Trophoblast cell (in vitro differentiated cells and primary cell): Measurements from ENCODE around the gene PTPRM.

Experiments
- DNase-seq, 2 donors: peaks; one replicate each; pipeline ENCODE4 v3.0.0-alpha.2; 2016
- H2AFZ ChIP-seq: 2 replicates; pipeline ENCODE4 v1.6.1; 2013; ENCODE audit warnings: low read length, moderate library complexity, mild to moderate bottlenecking; ENCODE audit not compliant: insufficient read depth, poor library complexity
- H2AK5ac ChIP-seq: 2 replicates; pipeline ENCODE4 v1.6.1; 2013; ENCODE audit warnings: mild to moderate bottlenecking, low read length
- H2BK120ac ChIP-seq: 2 replicates; pipeline ENCODE4 v1.6.1; 2013; ENCODE audit warnings: low read length, mild to moderate bottlenecking, moderate library complexity; ENCODE audit not compliant: insufficient read depth, poor library complexity
- H2BK12ac ChIP-seq: 2 replicates; pipeline ENCODE4 v1.6.1; 2013; ENCODE audit warnings: mild to moderate bottlenecking, low read length, moderate library complexity
- H2BK5ac ChIP-seq: 2 replicates; pipeline ENCODE4 v1.6.1; 2013; ENCODE audit warnings: low read length, low read depth, moderate library complexity, mild to moderate bottlenecking; ENCODE audit not compliant: poor library complexity
- H3K14ac ChIP-seq: 2 replicates; pipeline ENCODE4 v1.6.1; 2013; ENCODE audit warnings: mild to moderate bottlenecking, low read length
- H3K18ac ChIP-seq: 2 replicates; pipeline ENCODE4 v1.6.1; 2013; ENCODE audit warnings: mild to moderate bottlenecking, low read length
- H3K23ac ChIP-seq: 2 replicates; pipeline ENCODE4 v1.6.1; 2013; ENCODE audit warnings: low read length
- H3K27ac ChIP-seq: 2 replicates; pipeline ENCODE4 v1.5.1; 2013; ENCODE audit warnings: low read depth, mild to moderate bottlenecking, inconsistent platforms, low read length, moderate library complexity
- H3K27me3 ChIP-seq: 2 replicates; pipeline ENCODE4 v1.6.1; 2013; ENCODE audit warnings: inconsistent platforms, mild to moderate bottlenecking, low read length, moderate library complexity; ENCODE audit not compliant: insufficient read depth
- H3K36me3 ChIP-seq, 2 experiments: 1 replicate in 1 of 2; 2 replicates in 1 of 2; pipeline ENCODE4 v1.6.1; 2013; ENCODE audit warnings: low read length in 2 of 2, mild to moderate bottlenecking in 2 of 2, moderate library complexity in 1 of 2; ENCODE audit not compliant: insufficient read depth in 2 of 2, control insufficient read depth in 1 of 2
- H3K4ac ChIP-seq: 2 replicates; pipeline ENCODE4 v1.6.1; 2013; ENCODE audit warnings: low read depth, mild to moderate bottlenecking, low read length, moderate library complexity
- H3K4me1 ChIP-seq, 2 experiments: 1 replicate in 1 of 2; 2 replicates in 1 of 2; pipeline ENCODE4 v1.6.1; 2013; ENCODE audit warnings: low read length in 2 of 2, mild to moderate bottlenecking in 2 of 2, moderate library complexity in 1 of 2; ENCODE audit not compliant: insufficient read depth in 2 of 2, control insufficient read depth in 1 of 2
- H3K4me2 ChIP-seq: 2 replicates; pipeline ENCODE4 v1.6.1; 2013; ENCODE audit warnings: inconsistent platforms, mild to moderate bottlenecking, low read length, moderate library complexity
- H3K4me3 ChIP-seq: 2 replicates; pipeline ENCODE4 v1.5.1; 2013; ENCODE audit warnings: mild to moderate bottlenecking, low read depth, low read length, inconsistent platforms
- H3K79me1 ChIP-seq: one replicate; pipeline ENCODE4 v1.6.1; 2013; ENCODE audit warnings: low read length
- H3K79me2 ChIP-seq: 2 replicates; pipeline ENCODE4 v1.6.1; 2013; ENCODE audit warnings: low read length, mild to moderate bottlenecking; ENCODE audit not compliant: control insufficient read depth, insufficient read depth, poor library complexity
- H3K9ac ChIP-seq: 2 replicates; pipeline ENCODE4 v1.6.1; 2013; ENCODE audit warnings: mild to moderate bottlenecking, low read length
- H3K9me3 ChIP-seq: 2 replicates; pipeline ENCODE4 v1.6.1; 2013; ENCODE audit warnings: low read depth, mild to moderate bottlenecking, control low read depth, inconsistent platforms, low read length; ENCODE audit not compliant: insufficient read depth
- H4K12ac ChIP-seq: 2 replicates; pipeline ENCODE4 v1.6.1; 2013; ENCODE audit warnings: low read depth, mild to moderate bottlenecking, low read length, moderate library complexity
- H4K8ac ChIP-seq: 2 replicates; pipeline ENCODE4 v1.6.1; 2013; ENCODE audit warnings: low read depth, mild to moderate bottlenecking, low read length, moderate library complexity
- H4K91ac ChIP-seq: one replicate; pipeline ENCODE4 v1.6.1; 2013; ENCODE audit warnings: low read depth, mild to moderate bottlenecking, low read length, moderate library complexity
- WGBS: extraction: QIAGEN DNeasy Blood & Tissue Kit; methylation state at CpG from one replicate; pipeline ENCODE4 v1.1.7; 2013; ENCODE audit warnings: missing lambda C conversion rate; ENCODE audit not compliant: insufficient read length, insufficient coverage; ENCODE audit errors: extremely low coverage; 5-methylcytosine and 5-hydroxymethylcytosine counted together

PTPRM gene

GRCh38 chr18:7658701-7659100 is 91.6 kb downstream of the PTPRM start:
- Histone ChIP-seq H2BK12ac (no peak overlapping the region), H3K79me2 (peaks cover 4% of the 10 kb centered on the region), H3K4me3 (no peak overlapping the region), H3K79me1 (peaks cover 7% of the 10 kb centered on the region), H3K23ac (no peak overlapping the region), H3K27ac (peak overlapping the region; percentile 81), H3K14ac (no peak overlapping the region), H4K12ac (no peak overlapping the region), H4K8ac (peak overlapping the region; percentile 3), H3K4me1 (peaks cover 8 to 25% of the 10 kb centered on the region in 2 experiments), H3K4me2 (no peak overlapping the region), H2BK5ac (no peak overlapping the region), H3K4ac (no peak overlapping the region), H3K9ac (no peak overlapping the region), H2AFZ (no peak overlapping the region), H3K18ac (no peak overlapping the region), H2BK120ac (no peak overlapping the region), H3K36me3 (no peaks in the 10 kb centered on the region), H2AK5ac (no peak overlapping the region), H3K27me3 (no peaks in the 10 kb centered on the region), H4K91ac (no peak overlapping the region), H3K9me3 (no peaks in the 10 kb centered on the region)
- WGBS = no CpG with 5 or more reads among the region's 1 CpG
- DNase-seq = peak; percentile 59 to 88

- H2AK5ac ChIP-seq = no peak overlapping the region
- no peak overlapping the region for H3K4me3 ChIP-seq
- H3K4me2 ChIP-seq = no peak overlapping the region
- H3K18ac ChIP-seq = no peak overlapping the region
- no peak overlapping the region for H3K9ac ChIP-seq
- H3K36me3 ChIP-seq = no peaks in the 10 kb centered on the region
- H3K14ac ChIP-seq = no peak overlapping the region
- peaks cover 12 to 29% of the 10 kb centered on the region in 2 experiments for H3K4me1 ChIP-seq
- no peak overlapping the region for H3K23ac ChIP-seq
- DNase-seq = no peak
- no CpG with 5 or more reads among the region's 1 CpG for WGBS
- no peak overlapping the region for H2BK5ac ChIP-seq
- peaks cover 9% of the 10 kb centered on the region for H3K79me1 ChIP-seq
- H4K91ac ChIP-seq = no peak overlapping the region
- H2BK120ac ChIP-seq = no peak overlapping the region
- peaks cover 3% of the 10 kb centered on the region for H3K79me2 ChIP-seq
- no peak overlapping the region for H4K12ac ChIP-seq
- H3K4ac ChIP-seq = no peak overlapping the region
- H3K9me3 ChIP-seq = no peaks in the 10 kb centered on the region
- no peak overlapping the region for H2BK12ac ChIP-seq
- H3K27me3 ChIP-seq = no peaks in the 10 kb centered on the region
- H3K27ac ChIP-seq = no peak overlapping the region
- H4K8ac ChIP-seq = no peak overlapping the region
- no peak overlapping the region for H2AFZ ChIP-seq
Measured at GRCh38 chr18:7661207-7661606, 94.1 kb downstream of the PTPRM start.

GRCh38 chr18:7662866-7663265 is 95.8 kb downstream of the PTPRM start:
- Histone ChIP-seq H3K79me1 (peaks cover 9% of the 10 kb centered on the region), H3K9ac (no peak overlapping the region), H2BK12ac (no peak overlapping the region), H3K27me3 (no peaks in the 10 kb centered on the region), H2AK5ac (no peak overlapping the region), H3K27ac (no peak overlapping the region), H3K36me3 (no peaks in the 10 kb centered on the region), H3K4ac (no peak overlapping the region), H3K14ac (no peak overlapping the region), H2BK120ac (no peak overlapping the region), H2BK5ac (no peak overlapping the region), H4K91ac (no peak overlapping the region), H3K18ac (no peak overlapping the region), H4K12ac (no peak overlapping the region), H3K79me2 (peaks cover 2% of the 10 kb centered on the region), H3K23ac (no peak overlapping the region), H3K4me2 (no peak overlapping the region), H4K8ac (no peak overlapping the region), H2AFZ (no peak overlapping the region), H3K9me3 (no peaks in the 10 kb centered on the region), H3K4me1 (peaks cover 9 to 21% of the 10 kb centered on the region in 2 experiments), H3K4me3 (no peak overlapping the region)
- WGBS = no CpG with 5 or more reads among the region's 2 CpGs
- DNase-seq = no peak

GRCh38 chr18:7663366-7664312 is 96.5 kb downstream of the PTPRM start:
- no peak overlapping the region for H3K14ac ChIP-seq
- H2BK5ac ChIP-seq = no peak overlapping the region
- H3K18ac ChIP-seq = no peak overlapping the region
- H3K9me3 ChIP-seq = no peaks in the 10 kb centered on the region
- H4K12ac ChIP-seq = no peak overlapping the region
- peaks cover 9% of the 10 kb centered on the region for H3K79me1 ChIP-seq
- no peak overlapping the region for H4K91ac ChIP-seq
- no peak overlapping the region for H3K4me2 ChIP-seq
- no peak overlapping the region for H3K9ac ChIP-seq
- no peak overlapping the region for H3K4me3 ChIP-seq
- H2BK120ac ChIP-seq = no peak overlapping the region
- H3K79me2 ChIP-seq = peaks cover 2% of the 10 kb centered on the region
- H4K8ac ChIP-seq = no peak overlapping the region
- no peak overlapping the region for H2BK12ac ChIP-seq
- no peak overlapping the region for H3K27ac ChIP-seq
- no CpG with 5 or more reads among the region's 11 CpGs for WGBS
- no peak overlapping the region for H3K4ac ChIP-seq
- DNase-seq = no peak
- H3K36me3 ChIP-seq = no peaks in the 10 kb centered on the region
- no peak overlapping the region for H3K23ac ChIP-seq
- H3K27me3 ChIP-seq = no peaks in the 10 kb centered on the region
- H3K4me1 ChIP-seq = peaks cover 7 to 24% of the 10 kb centered on the region in 2 experiments
- H2AFZ ChIP-seq = no peak overlapping the region
- peak overlapping the region; percentile 6 for H2AK5ac ChIP-seq
